Vagina (tissue), 2 donors: ENCODE results near the gene ABCA8.

Experiments
- CTCF ChIP-seq, 3 experiments: fragments of 450-650 bp in 2 of 3; fragments of 200-600 bp in 1 of 3; sonication (generic) in 1 of 3; IDR thresholded peaks; one replicate each; pipeline ENCODE4 v1.5.1; 2017 to 2019; ENCODE audit warnings: antibody characterized with exemption in 3 of 3, mild to moderate bottlenecking in 2 of 3, moderate library complexity in 2 of 3
- POLR2A ChIP-seq, 2 donors: fragments of 450-650 bp; IDR thresholded peaks; one replicate each; pipeline ENCODE4 v1.6.1; 2017; ENCODE audit warnings: antibody characterized with exemption in 2 of 2, mild to moderate bottlenecking in 2 of 2, moderate library complexity in 2 of 2
- POLR2AphosphoS5 ChIP-seq, 2 donors: sonication (generic); formaldehyde crosslinking; IDR thresholded peaks; one replicate each; pipeline ENCODE4 v1.9.0; 2017; ENCODE audit warnings: antibody characterized with exemption in 2 of 2, mild to moderate bottlenecking in 2 of 2, low read depth in 1 of 2; ENCODE audit not compliant: insufficient read depth in 1 of 2

- no peak for TF ChIP-seq POLR2A (IDR thresholded peaks at IDR 0.05)
- no peak for TF ChIP-seq CTCF (IDR thresholded peaks at IDR 0.05)
- TF ChIP-seq POLR2AphosphoS5 (IDR thresholded peaks at IDR 0.05; ENCODE audit: insufficient read depth in 1 of 2, low read depth in 1 of 2) = no peak
Measured at GRCh38 chr17:68963958-68964357, 8.8 kb upstream of the ABCA8 start.
